GM21423 (cell line): ENCODE measurements around the gene SATB2.

ENCODE experiments used
- ATAC-seq: cut with Tn5 transposase; IDR thresholded peaks from one replicate; pipeline ENCODE4 v1.9.1; 2021; ENCODE audit warnings: mild to moderate bottlenecking, moderate library complexity; ENCODE audit not compliant: unreplicated experiment

SATB2 gene

DNA sequence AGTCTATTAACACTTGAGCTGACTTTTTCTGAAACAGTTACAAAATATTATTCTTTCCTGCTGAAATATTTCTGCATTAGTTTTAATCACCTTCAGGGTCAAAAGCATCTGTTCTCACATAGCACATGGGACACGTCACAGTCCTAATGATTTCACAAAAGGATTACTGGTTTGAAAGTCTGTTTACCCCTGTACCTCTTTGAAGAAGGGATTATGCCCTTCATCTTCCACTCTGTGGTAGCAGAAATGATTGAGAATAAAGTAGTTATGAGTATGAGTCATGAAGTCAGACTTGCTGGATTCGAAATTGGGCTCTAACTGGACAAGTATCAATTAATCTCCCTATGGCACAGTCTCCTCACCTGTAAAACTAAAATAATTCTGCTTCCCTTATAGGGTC lies 121.2 kb downstream of the SATB2 start:
- no peak for ATAC-seq

DNA sequence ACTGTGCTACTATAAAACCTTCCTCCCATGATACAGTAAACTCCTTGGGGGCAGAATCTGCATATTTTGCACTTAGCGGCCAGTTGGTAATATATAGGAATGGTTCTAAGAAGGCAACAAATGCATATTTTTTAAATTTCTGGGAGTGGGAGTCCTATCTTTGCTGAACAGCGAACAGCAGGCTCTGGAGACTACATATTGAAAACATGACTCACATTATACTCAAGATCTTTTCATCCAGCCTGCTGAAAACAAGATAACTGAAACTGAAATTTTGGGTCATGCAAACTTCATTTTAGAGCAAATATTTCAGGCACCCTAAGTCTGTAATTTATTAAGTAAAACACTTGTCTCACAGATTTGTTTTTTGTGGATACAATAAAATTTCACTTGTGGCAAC lies 122.2 kb downstream of the SATB2 start:
- no peak for ATAC-seq

DNA sequence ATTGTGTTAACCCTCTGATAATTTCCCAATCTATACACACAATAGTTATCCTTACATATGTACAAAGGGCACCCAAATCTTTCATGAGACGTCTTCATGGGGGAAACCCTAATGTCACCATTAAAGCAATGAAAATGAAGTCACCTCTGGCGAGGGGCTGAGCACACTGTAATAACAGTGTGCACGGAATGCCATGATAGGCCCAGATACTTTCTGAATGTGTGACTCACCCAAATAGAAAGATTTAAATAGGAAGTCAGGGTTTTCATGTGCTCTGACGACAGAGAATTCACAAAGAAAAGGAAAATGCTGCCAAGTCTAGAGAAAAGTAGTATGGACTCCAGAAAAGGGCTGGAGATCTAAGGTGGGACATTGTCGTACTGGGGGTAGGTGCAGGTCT lies 128.3 kb downstream of the SATB2 start:
- no peak for ATAC-seq

DNA sequence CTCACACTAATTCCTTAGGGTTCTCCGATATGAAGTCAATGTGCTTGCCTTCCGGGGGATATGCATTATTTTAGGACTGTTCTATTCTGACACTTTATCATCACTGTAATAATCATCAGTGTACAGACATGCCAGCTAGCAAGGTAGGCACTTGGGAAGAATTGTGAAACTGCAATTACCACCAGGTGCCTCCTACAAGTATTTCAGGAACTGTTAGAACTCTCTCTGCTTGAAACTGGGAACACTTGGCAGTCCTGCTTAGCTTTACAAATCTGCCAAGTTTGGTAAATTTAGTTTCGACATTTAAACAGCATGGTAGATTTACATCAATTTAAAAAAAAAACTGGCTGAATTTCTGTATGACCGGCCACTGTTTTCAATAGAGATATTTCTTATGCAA lies 128.7 kb downstream of the SATB2 start:
- no peak for ATAC-seq

DNA sequence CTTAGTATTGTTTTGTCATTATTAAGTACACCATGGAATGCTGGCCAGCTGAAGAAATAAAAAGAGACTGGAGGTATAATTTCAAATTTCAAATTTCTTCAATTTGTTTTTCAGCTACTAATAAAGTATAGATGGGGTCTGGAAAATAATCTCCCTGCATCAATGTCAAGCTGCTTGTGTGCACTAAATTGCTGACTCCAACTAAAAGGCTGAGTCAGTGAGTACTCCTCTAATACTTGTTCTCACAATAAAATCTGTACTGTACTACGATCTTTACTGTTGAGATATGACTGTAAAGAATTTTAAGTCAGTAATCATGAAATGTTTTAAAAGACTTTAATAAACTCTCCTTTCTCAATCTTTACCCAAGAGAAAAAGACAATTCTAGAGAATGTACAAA lies 131.9 kb downstream of the SATB2 start:
- no peak for ATAC-seq

DNA sequence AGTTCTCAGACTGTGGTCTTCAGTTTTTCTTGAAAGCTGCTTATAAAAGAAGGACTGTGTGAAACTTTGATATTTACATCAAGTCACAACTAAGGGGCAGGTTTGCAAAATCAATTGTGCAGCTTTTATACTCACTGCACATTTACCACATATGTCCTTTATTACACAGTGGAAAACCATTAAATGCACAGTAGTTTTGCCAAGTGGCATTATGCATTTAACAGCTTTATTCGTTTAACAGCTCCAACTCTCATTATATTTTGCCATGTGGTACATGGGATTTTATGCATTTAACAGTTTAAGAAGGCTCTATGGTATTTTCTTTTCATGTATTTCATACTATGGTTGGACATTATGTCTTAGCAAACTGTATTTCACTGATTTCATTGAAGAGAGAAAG lies 135.6 kb downstream of the SATB2 start:
- ATAC-seq = no peak

DNA sequence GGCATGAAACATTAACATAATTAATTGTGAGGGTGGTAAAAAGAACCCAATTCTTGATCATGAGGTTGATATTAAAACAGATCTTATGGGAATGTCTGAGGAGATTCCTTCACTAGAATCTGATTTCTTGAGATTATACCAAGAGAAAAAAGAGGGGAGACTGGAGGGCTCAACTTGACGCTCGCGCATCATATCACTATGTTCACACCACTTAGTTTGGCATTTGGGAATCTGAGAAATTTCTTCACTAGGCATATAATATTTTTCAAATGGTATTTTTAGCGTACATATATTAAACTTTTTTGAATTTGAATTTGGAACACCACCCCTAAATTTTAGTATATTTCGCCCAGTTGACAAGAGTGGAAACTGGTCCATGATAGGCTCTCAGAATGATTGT lies 140.1 kb downstream of the SATB2 start:
- no peak for ATAC-seq

DNA sequence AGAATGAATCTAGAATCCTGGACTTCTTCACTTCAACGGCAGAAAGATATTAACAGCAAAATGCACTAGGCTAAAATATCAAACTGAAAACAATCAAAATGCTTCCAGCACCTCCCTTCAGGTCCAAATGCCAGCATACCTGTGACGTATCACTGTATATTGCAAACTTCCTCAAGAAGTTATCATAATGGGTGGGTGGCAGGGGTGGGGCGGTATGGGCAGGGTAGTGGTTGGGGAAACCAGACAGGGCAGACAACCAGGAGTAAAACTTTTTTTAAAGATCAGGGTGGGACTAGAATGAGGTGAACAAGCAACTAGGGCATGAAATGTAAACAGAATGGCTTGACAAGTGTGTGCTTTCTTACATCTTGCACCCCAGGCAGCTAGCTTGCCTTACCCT lies 140.9 kb downstream of the SATB2 start:
- ATAC-seq = no peak

DNA sequence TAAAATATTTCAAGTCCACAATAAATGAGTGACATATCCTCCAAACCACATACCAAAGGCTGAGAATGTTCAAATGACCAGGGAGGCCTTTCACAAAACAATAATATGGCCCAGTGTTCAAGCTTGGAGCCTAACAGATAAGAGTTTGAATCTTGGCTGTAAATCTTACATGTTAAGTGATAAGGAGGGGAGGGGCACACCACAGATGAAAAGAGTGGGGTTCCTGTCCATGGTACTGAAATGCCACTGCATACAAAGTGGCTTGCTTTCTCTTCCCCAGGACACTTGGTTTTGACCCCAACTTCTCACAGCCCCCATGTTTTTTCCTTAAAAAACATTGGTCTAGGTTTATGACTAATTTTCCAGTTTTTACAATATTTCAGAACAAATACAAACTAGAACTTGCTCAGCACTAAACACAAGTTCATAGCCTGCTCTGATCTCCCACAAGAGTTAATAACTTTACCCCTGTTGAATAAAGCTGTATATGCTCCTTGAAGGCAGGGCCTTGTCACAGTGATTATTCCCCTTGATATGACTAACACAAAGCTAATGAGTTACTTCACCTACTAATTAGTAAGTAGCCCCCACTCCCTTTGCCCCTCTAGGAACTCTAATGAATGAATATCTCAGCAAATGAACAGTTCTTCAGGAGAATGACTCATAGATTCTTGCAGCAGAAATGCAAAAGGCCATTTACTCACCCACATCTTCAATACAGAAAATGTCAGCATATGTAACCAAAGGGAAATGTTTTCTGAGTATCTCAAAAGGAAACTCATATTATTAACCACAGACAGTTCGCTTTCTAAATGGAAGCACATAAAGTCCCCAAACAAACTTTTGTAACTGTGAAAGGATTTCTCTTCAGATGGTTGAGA lies 142.2 kb downstream of the SATB2 start:
- ATAC-seq = no peak

DNA sequence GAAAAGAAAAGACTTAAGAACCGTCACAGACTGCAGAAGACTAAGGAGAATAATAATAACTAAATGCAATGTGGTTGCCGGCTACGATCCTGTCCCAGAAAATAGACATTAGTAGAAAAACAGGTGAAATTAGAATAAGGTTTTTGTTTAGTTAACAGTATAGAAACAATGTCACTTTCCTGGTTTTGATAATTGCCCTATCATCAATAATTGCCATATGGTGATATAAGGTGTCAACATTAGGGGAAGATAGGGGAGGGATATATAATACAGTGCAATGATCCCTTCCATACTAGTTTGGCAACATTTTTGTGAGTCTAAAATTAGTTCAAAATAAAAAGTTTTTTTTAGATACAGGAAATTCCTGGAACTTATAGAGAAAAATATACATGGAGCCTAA lies 144.8 kb downstream of the SATB2 start:
- ATAC-seq = no peak

DNA sequence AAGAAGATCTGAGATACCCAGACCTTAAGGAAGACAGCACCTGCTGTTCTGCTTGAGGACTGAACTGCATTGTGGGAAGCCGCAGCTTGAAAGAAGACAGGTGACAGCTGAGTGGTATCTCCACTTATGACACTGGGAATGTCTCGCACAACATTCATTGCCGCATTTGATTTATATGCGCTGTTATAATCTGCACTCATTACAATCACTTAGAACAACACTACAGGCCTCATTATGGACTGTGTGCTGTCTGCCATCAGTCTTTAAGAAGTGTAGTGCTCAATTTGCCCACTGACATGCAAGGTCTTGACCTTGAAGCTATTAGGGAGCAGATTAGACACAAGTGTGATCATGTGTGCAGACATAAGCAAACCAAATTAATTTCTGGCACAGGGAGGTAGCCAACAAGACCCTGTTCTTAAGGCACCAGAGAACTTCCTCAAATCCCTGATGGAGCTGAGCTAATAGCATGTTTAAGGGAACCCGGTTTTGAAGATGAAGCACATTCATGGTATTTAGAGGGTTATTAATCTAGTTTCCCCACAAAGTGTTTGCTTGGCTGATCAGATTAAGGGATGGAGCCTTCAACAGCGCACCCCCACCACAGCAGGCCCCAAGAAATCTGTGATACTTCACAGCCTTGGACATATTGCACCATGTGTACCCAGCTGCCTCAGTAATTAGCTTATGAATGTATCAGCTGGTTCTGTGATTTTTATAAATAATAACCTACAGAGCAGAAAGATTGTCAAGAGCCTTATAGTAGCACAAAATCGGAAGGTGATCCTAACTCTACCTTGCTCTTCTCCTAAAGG lies 146.8 kb downstream of the SATB2 start:
- no peak for ATAC-seq

DNA sequence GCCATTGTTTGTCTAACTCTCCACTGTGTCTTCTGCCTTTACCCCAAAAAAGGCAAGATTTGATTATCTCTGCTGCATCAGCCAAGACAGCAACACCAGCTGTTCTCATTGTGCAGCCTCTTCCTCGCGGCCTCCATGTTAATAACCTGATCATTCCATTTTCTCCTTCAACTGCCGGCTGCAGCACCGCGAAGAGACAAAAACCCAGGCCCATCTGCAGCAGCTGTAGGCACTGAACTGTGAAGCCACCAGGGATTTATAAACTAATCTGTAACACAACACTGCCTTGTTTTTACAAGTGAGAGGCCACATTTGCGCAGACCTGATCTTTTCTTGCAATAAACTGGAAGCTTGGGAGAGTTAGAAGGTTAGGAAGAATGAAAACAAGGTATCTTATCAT lies 147.8 kb downstream of the SATB2 start:
- no peak for ATAC-seq

DNA sequence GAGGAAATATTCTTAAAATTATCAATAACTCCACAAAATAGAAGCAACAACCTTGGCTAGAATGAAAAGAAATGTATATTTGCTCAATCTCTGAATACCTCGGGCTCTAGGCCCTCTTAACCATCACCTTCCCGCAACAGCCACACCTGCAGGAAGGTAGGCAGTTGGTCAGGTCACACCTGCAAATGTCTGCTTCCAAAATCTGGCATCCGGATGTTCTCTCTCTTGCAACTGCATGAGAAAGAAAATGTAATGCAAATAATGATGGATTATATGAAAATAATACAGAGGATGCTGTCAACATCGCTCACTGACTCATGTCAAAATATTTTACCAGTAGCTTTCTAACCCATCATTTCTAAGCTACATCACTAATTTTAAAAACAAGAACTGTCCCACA lies 148.3 kb downstream of the SATB2 start:
- ATAC-seq = no peak

DNA sequence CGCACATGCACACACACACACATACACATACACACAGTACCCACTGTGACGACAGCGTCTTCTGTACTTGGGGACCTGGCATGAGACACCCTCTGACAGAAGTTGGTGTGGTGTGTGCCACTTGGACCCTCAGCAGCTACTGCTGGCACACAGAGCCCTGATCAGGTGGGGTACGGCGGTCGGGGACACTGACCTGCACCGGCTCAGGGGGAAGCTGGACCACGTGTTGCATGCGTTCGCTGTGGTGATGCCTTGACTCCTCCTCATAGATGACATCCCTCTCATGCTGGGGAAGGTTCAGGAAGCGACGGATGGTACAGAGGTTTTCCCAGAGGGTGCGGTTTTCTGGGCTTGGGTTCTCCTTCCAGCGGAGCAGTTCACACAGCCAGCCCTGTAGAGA lies 149.2 kb downstream of the SATB2 start:
- no peak for ATAC-seq

DNA sequence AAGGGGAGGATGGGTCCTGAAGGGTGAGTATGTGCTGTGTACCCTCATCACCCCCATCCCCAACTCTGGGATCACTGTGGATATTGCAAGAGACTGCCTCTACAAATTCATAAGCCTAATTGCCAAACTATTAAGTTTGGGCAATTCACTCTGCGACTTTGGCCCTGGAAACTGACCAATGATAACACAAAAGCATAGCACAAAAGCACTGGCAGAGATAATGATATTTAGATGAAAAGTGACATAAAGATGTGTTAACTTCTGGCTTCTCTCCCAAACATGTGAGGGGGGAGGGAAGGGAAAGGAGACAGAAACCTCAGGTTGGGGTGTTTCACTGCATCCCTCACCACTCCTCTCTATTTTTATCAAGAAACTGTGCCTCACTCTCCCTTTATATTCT lies 150.3 kb downstream of the SATB2 start:
- no peak for ATAC-seq

DNA sequence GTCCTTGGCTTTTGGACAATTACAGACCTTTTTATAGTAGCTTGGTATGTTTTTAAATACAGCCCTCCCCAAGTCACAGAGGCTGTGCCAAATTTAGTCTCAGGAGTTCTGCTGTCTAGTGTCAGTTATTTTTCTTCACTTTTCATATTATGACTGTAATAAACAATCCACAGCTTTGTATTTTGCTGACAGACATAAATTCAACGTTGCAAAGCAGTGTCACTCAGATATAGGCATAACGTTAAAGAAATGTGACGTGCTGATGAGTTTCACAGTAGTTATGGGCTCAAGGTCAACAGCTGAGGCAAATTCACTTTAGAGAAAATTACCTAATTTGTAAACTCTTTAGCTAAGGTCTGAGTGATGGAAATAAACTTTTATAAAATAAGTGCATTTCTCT lies 151.6 kb downstream of the SATB2 start:
- no peak for ATAC-seq

DNA sequence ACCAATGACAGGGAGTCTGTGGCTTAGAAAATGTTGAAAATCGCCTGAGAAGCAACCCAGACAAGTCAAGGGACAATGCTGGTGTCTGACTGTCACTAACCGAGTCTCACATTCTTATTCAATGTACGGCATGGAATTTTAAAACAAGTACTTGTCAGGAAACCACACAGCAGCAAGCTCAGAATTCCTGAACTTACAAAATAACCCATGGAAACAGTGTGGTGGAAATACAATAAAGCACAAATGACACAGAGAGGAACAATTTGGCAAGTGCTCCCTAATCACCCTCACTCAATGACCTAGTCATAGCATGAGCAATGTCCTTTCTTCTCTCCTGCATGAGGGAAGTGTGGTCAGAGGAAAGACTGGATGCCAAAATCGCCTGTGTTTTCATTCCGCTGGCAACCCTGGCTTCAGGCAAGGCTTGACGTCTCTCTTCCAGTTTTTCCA lies 154.0 kb downstream of the SATB2 start:
- ATAC-seq = no peak

DNA sequence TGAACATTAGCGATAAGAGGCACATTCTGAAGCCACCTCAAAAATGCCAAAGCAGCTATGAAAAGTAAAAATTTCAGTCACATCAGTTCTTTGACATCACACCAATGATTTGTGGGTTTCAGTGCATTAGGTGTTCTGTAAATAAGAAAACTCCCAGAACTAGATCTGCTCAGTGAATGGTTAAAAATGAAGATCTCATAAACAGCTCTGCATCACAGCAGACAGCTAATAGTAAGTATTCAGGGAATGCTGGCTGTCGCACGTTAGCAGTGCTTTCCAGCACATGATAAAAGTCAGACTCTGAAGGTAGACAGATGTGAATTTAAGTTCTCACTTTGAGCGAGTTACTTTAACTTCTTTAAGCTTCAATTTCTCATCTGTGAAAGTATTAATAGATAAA lies 154.9 kb downstream of the SATB2 start:
- ATAC-seq = no peak

DNA sequence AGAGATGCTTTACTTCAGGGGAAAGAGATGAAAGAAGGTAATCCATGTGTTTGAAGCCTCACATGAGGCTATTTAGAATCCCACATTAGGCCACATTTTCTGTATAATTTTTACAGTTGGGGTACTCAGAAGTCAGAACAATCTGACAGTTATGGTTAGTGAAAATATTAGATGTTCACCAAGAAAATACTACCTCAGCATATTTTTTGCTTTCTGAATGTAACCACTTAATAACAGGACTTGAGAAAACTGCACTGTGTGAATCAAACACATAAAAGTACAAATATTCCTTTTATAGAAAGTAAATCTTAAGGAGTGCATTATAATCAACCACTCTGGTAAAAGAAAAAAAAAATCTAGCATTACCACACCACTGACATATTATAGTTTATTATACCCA lies 169.3 kb downstream of the SATB2 start:
- ATAC-seq = no peak

DNA sequence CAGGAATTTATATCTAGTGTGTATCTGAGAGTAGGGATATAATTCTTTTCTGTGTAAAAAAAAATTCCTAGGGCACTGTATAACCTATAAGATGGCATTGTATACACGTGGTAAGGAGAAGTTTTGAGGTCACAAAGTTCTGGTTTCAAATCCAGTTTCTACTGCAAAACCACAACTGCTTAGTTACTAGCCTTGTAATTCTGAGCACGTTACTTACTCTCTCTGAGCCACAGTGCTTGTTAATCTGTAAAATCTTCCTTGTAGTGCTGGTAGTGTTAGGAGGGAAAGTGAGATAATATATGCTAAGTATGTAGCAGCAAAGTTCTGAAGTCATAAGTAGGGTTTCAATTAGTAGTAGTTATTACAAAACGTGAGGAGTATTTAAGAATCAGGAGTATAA lies 175.4 kb downstream of the SATB2 start:
- ATAC-seq = no peak

DNA sequence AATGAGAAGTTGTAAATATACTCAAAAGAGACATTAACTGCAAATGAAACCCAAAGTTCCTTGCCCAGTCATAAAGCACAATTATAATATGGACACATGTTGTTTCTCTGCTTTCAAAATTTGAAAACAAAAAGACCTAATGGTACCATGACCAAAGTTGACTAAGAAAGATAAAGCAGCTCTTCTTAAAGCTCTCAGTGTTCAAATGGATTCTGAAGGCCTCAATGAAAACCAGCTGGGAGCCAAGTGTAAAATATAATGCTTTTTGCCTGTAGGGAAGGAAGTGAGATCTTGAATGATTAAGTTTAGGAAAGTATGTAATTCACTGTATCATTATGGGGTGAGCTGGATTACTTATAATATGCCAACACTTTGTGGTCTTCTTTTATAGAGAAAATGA lies 178.6 kb downstream of the SATB2 start:
- no peak for ATAC-seq

DNA sequence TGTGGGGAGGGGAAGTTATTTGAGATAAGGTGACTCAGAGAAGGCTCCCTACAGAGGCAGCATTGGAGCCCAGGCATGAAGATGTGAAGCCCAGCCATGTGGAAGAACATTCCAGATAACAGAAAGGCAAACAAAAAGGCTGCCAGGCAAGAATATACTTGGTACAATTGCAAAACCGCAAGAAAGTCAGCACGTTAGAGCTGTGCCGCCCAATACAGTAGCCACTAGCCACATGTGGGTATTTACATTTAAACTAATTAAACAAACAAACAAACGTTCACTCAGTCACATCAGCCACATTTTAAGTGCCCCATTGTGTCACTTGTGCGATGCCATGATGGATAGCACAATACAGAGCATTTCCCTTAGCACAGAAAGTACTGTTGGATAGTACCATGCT lies 179.6 kb downstream of the SATB2 start:
- no peak for ATAC-seq
